ENCODE measurements around the gene COA5. TPM values are rescaled to one million over a fixed set of nuclear protein-coding genes. Genes with fewer than 3 reads are reported as not detected.

Gene COA5
- polyA plus RNA-seq, 2 of the 4 experiments (the other 2 are of a cell fraction) = 32.7 to 43.3 TPM

- no peak for ATAC-seq
- Histone ChIP-seq H3K27ac (no peak overlapping the region), H3K4me3 (no peak overlapping the region), H3K9me3 (no peaks in the 10 kb centered on the region), H3K4me1 (no peaks in the 10 kb centered on the region), H3K4me2 (no peak overlapping the region)
- DNase-seq (ENCODE audit: low read depth in 1 of 2, low spot score in 1 of 2) = no peak
- WGBS (ENCODE audit: missing lambda C conversion rate) = 95% methylated on average over 6 of the region's 7 CpGs
- FAIRE-seq = no peak
- CTCF ChIA-PET = interaction anchor here (0.5 to 3.6 kb wide), 2 partner anchors 10 to 614 kb away, joined by 3 to 20 read pairs; no protein-coding TSS in a partner anchor
- POLR2A ChIA-PET = no interaction called here
- TF ChIP-seq, protein P1, sequence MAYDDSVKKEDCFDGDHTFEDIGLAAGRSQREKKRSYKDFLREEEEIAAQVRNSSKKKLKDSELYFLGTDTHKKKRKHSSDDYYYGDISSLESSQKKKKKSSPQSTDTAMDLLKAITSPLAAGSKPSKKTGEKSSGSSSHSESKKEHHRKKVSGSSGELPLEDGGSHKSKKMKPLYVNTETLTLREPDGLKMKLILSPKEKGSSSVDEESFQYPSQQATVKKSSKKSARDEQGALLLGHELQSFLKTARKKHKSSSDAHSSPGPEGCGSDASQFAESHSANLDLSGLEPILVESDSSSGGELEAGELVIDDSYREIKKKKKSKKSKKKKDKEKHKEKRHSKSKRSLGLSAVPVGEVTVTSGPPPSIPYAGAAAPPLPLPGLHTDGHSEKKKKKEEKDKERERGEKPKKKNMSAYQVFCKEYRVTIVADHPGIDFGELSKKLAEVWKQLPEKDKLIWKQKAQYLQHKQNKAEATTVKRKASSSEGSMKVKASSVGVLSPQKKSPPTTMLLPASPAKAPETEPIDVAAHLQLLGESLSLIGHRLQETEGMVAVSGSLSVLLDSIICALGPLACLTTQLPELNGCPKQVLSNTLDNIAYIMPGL (CRISPR knock-in tag; IDR thresholded peaks at IDR 0.05; ENCODE audit: borderline replicate concordance) = no peak
- no peak for TF ChIP-seq PHF8 (IDR thresholded peaks at IDR 0.05; ENCODE audit: borderline replicate concordance, low read depth)
- no peak for TF ChIP-seq EP300 (IDR thresholded peaks at IDR 0.05)
- no peak for TF ChIP-seq ATOH8 (CRISPR knock-in tag; IDR thresholded peaks at IDR 0.05; ENCODE audit: low read depth)
- TF ChIP-seq HOXB13 (CRISPR knock-in tag; IDR thresholded peaks at IDR 0.05; ENCODE audit: low read depth) = no peak
- TF ChIP-seq TP53 (CRISPR knock-in tag; IDR thresholded peaks at IDR 0.05) = no peak
- TF ChIP-seq CBX8 (IDR thresholded peaks at IDR 0.05) = no peak
- no peak for TF ChIP-seq ZFP36 (IDR thresholded peaks at IDR 0.05; ENCODE audit: borderline replicate concordance, partially characterized antibody)
- no peak for TF ChIP-seq ZC3H11A (IDR thresholded peaks at IDR 0.05)
- no peak for TF ChIP-seq JUNB (IDR thresholded peaks at IDR 0.05)
- no peak for TF ChIP-seq RAD21 (conservative IDR thresholded peaks at IDR 0.05 in 1 of 2, IDR thresholded peaks at IDR 0.05 in 1 of 2)
These were observed 28.4 kb downstream of the COA5 start for GRCh38 chr2:98579926-98580325.

GRCh38 chr2:98578231-98578630 lies 30.1 kb downstream of the COA5 start:
- no peak overlapping the region for H3K4me3 ChIP-seq
- ChIA-PET CTCF (interaction anchor here (0.6 to 3.6 kb wide), 2 partner anchors 8 to 9 kb away, joined by 3 to 20 read pairs; no protein-coding TSS in a partner anchor), POLR2A (no interaction called here)
- no peaks in the 10 kb centered on the region for H3K9me3 ChIP-seq
- TF ChIP-seq USF2 (IDR thresholded peaks at IDR 0.05) = no peak
- no peak for TF ChIP-seq EHF (CRISPR knock-in tag; IDR thresholded peaks at IDR 0.05)
- TF ChIP-seq TP53 (CRISPR knock-in tag; IDR thresholded peaks at IDR 0.05) = no peak
- no peak for TF ChIP-seq KDM1A (IDR thresholded peaks at IDR 0.05; ENCODE audit: low read depth)
- no peak for TF ChIP-seq NFE2L2 (conservative IDR thresholded peaks at IDR 0.05; ENCODE audit: low read length)
- no peak for TF ChIP-seq MYC (IDR thresholded peaks at IDR 0.05; ENCODE audit: borderline replicate concordance, low read length)
- no peak for TF ChIP-seq CBX8 (IDR thresholded peaks at IDR 0.05)
- TF ChIP-seq RARB (CRISPR knock-in tag; IDR thresholded peaks at IDR 0.05) = no peak
- TF ChIP-seq HDAC2 (IDR thresholded peaks at IDR 0.05) = no peak
- TF ChIP-seq JUNB (IDR thresholded peaks at IDR 0.05) = no peak
- no peak for TF ChIP-seq MAZ (IDR thresholded peaks at IDR 0.05; ENCODE audit: borderline replicate concordance, low read depth, low read length)
- no peak for TF ChIP-seq CHD2 (IDR thresholded peaks at IDR 0.05; ENCODE audit: low read length, partially characterized antibody)
- TF ChIP-seq CBX2 (IDR thresholded peaks at IDR 0.05; ENCODE audit: borderline replicate concordance, low read depth) = no peak
- no peak for TF ChIP-seq POLR2A (IDR thresholded peaks at IDR 0.05; ENCODE audit: low read length)
- TF ChIP-seq GATA3 (IDR thresholded peaks at IDR 0.05; ENCODE audit: borderline replicate concordance) = no peak
- no peak for TF ChIP-seq PHF8 (IDR thresholded peaks at IDR 0.05; ENCODE audit: borderline replicate concordance, low read depth)
- no peak for TF ChIP-seq HOXA7 (CRISPR knock-in tag; IDR thresholded peaks at IDR 0.05)
- TF ChIP-seq CHD4 (IDR thresholded peaks at IDR 0.05; ENCODE audit: borderline replicate concordance) = no peak
- no peak for TF ChIP-seq NPAS2 (CRISPR knock-in tag; IDR thresholded peaks at IDR 0.05; ENCODE audit: borderline replicate concordance)
- no peak for ATAC-seq
- WGBS (ENCODE audit: missing lambda C conversion rate) = 91% methylated on average over 9 of the region's 9 CpGs
- DNase-seq (ENCODE audit: low read depth in 1 of 2, low spot score in 1 of 2) = no peak
- H3K4me1 ChIP-seq = no peaks in the 10 kb centered on the region
- H3K4me2 ChIP-seq = no peak overlapping the region
- FAIRE-seq = no peak
- no peak overlapping the region for H3K27ac ChIP-seq
